T1000 (cell line): ENCODE data around the gene TAS2R14.
A peak's percentile ranks its signal among the peaks of the same experiment; 100 is the strongest.

Experiments used
- DNase-seq: peaks from one replicate; lab custom pipeline; 2025; ENCODE audit warnings: mixed read lengths; lab: John Stamatoyannopoulos, UW

Gene TAS2R14, protein sequence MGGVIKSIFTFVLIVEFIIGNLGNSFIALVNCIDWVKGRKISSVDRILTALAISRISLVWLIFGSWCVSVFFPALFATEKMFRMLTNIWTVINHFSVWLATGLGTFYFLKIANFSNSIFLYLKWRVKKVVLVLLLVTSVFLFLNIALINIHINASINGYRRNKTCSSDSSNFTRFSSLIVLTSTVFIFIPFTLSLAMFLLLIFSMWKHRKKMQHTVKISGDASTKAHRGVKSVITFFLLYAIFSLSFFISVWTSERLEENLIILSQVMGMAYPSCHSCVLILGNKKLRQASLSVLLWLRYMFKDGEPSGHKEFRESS

GRCh38 chr12:10939163-10939562 lies at the start of gene TAS2R14:
TAS2R14 (minus strand) TSS chr12:10939263; CDS start chr12:10939207, 56 bp downstream.
- DNase-seq = no peak

DNA sequence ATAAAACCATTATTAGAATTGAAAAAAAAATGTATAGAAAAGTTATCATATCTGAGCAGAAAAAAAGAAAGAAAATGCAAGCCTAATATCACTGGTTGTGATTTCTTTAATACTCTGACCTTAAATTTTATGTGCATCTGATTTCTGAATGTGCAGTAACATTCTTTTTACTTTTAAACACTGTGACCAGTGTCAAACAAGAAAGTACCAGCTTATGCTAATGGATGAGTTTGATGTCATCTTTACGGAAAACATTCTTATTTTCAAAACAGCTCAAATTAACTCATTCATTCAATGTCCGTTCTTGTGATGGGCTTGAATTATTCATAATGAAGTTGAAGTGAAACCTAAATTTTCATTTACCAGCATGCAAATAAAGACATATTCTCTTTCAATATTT lies 47.7 kb upstream of the TAS2R14 start, which contains the start of gene TAS2R50:
TSS of gene TAS2R50 (minus strand) at position 101 of the 400 bp plus-strand sequence. CDS start at position 49, 52 bp downstream.
- DNase-seq = no peak

- DNase-seq = no peak
Measured at GRCh38 chr12:10982244-10982643, 43.2 kb upstream of the TAS2R14 start.

GRCh38 chr12:10974965-10975364 lies 35.9 kb upstream of the TAS2R14 start:
- DNase-seq = no peak

GRCh38 chr12:10968765-10969456 lies 29.8 kb upstream of the TAS2R14 start:
- DNase-seq = peak; percentile 48

DNA sequence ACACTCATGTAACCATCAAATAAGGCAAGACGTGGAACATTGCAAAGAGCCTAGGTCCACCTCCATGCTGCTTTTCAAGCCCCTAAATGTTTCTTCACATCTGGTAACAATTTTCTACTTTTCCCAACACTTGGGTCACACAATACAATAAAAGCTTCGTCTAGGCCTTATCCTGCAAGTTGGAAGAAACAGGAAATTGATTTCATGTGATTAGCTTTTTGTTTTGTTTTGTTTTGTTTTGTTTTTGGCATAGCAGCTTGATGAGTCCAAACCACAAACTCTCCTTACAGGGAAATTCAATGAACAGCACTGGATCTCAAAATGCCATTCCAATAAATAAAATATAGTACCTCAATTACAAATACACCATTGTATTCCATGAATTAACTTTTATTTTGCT lies 28.3 kb upstream of the TAS2R14 start:
- no peak for DNase-seq

- DNase-seq = no peak
Measured at GRCh38 chr12:10966314-10966713, 27.3 kb upstream of the TAS2R14 start.

DNA sequence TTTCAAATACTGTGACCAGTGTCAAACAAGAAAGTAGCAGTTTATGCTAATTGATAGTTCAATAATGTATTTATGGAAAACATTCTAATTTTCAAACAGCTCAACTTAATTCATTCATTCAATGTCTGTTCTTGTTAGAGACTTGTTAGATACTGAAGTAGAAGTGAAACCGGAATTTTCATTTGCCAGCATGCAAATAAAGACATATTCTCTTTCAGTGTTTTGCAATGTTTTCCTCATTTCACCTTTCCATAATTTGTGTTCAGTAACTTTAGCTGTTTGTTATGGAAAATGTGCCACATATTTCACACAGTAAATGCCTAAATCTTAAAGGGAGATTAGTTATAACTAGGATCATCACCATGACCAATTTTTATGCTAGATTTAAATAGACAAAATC lies 26.4 kb upstream of the TAS2R14 start:
- DNase-seq = no peak

GRCh38 chr12:10960211-10960610 lies 21.1 kb upstream of the TAS2R14 start:
- DNase-seq = no peak

DNA sequence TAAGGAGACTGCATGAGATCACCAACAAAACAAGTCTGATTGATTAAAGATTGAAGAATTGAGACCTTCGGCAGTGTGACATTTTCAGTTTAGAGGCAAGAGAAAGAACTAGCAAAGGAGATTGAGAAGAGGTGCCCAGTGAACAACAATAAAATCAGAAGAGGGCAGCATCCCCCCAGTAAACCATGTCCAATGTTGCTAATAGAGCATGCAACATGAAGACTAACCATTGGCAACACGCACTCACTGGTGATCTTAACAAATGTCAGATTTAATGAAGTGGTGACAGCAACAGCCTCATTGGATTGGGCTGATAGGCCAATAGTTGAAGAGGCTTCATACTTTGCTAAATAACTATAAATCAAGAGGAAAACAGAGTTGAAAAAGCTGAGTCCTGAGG lies 20.7 kb upstream of the TAS2R14 start:
- DNase-seq = no peak

GRCh38 chr12:10957741-10958140 lies 18.7 kb upstream of the TAS2R14 start:
- no peak for DNase-seq

- no peak for DNase-seq
Measured at GRCh38 chr12:10956085-10956484, 17.0 kb upstream of the TAS2R14 start.

DNA sequence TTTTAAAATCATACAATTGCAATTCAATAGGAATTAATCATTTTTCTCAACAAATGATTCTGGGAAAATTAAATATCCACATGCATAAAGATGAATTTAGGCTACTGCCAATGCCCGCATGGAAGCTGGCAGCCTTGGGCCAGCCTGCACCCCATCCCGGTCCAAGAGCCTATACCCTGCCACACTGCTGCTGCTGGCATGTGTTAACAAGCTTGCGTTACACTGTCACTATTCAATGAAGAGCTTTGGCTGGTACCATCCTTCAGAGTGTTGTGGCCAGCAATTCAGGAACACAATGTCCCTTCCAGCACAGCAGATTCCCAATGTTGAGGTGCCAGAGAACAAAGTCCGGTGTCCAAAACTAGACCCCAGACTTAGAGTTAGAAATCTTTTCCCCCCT lies 13.6 kb upstream of the TAS2R14 start:
- DNase-seq = no peak

DNA sequence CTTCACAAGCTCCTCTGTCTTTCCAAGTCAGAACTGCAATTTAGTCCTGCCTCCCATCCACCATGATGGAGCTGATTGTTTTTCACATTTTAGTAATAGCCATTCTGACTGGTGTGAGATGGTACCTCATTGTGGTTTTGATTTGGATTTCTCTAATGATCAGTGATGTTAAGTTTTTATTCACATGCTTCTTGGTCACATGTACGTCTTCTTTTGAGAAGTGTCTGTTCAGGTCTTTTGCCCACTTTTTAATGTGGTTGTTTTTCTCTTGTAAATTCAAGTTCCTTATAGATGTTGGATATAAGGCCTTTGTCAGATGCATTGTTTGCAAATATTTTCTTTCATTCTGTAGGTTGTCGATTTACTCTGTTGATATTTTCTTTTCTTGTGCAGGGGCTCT lies 4.1 kb upstream of the TAS2R14 start:
- no peak for DNase-seq

- DNase-seq = no peak
Measured at GRCh38 chr12:10941916-10942607, 3.0 kb upstream of the TAS2R14 start.

DNA sequence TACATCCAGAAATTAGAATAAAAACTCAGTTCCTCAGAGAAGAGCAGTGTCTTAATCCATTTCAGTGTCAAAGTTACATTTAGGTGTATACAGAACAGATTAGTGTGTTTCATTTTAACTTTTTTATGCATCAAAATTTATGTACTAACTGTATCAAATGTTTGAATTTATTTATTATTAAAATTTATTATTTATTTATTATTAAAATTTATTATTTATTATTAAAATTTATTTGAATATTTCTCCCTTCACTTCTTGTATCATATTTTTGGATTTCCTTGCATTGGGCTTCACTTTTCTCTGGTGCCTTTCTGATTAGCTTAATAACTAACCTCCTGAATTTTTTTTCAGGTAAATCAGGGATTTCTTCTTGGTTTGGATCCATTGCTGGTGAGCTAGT lies 2.3 kb upstream of the TAS2R14 start:
- DNase-seq = no peak

DNA sequence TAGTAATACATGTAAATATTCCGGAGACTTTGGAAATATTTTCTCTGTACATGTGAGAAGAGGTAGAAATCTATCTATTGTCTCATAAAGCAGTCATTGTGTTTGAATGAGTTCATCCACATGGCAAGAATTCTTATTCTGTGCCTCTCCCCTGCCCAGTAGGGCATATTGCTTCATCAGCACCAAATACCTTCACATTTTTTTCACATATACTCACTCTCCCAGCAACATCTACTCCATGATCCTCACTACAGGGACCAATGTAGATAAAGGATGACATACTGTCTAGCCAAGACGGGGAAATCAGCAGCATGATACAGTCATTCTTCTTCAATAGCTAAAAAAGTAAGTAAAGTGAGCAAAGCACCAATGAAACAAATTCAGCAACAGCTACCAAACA lies 1.3 kb upstream of the TAS2R14 start:
- no peak for DNase-seq

DNA sequence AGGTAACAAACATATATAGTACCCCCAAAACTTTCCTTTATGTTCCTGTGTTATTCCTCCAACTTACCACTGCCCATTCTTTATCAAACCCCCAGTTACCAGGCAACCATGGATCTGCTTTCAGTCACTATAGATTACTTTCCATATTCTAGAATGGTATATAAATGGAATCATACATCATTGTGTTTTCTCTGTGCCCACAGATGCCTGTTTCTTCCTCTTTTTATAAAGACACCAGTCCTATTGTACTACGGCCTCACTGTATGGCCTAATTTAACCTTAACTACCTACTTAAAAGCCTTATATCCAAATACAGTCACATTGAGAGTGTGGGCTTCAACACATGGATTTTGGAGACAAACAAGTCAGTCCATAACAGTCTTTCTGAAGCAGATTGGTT lies 2.6 kb downstream of the TAS2R14 start:
- no peak for DNase-seq

DNA sequence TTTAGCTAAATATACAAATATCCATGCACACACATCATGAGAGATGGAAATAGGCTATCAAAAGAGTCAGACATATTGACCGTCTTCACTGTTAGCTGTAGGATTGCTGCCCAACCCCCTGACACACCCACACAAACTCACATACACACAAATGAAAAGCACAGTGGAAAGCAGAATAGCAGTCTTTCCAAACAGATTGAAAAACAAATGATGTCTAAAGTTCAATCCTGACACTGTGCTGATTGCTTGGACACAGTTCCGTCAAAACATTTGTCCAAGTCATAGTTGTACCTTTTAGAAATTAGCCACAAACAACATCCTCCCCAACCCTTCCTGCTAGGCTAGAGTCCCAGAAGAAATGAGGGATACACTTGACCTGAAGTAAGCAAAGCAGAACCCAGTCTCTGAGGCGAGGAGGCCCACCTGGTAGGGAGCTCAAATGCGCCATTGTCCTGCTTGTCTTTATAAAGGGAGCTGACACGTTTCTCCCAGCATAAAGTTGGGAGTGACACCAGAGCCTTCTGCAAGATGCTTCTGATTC lies 10.2 kb downstream of the TAS2R14 start, which contains the start of gene PRH2:
TSS of gene PRH2 (plus strand) at position 491 of the 541 bp plus-strand sequence. CDS start at position 529, 38 bp downstream.
- no peak for DNase-seq

DNA sequence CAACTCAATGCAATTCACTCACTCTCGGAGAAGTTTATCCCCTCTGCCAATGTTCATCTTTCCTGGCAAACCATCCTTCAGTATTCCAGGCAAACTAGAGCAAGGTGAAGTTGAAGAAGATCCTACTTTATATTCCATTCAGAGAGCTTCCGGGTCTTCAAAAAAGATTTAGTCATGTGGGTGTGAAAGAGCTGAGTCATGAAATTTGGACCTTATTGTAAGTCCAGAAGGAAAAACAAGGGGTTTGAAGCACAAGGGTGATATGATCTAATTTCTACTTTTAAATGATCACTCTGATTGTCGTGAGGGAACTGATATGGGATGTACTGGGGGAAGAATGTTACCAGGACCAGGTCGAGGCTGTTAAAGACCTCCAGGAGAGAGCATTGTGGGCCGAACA lies 12.8 kb downstream of the TAS2R14 start:
- no peak for DNase-seq

DNA sequence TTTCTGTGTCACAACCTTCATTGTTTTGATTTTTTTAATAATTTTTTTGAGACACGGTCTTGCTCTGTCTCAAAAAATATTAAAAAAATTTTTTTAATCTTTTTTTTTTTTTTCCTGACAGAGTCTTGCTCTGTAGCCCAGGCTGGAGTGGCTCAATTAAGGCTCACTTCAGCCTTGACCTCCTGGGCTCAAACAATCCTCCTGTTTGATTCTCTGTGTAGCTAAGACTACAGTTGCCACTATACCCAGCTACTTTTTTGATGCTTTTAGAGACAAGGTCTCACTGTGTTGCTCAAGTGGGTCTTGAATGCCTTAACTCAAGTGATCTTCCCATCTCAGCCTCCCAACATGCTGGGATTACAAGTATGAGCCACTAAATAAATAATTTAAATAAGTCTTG lies 19.3 kb downstream of the TAS2R14 start:
- DNase-seq = no peak

GRCh38 chr12:10910380-10910779 lies 28.7 kb downstream of the TAS2R14 start:
- no peak for DNase-seq

DNA sequence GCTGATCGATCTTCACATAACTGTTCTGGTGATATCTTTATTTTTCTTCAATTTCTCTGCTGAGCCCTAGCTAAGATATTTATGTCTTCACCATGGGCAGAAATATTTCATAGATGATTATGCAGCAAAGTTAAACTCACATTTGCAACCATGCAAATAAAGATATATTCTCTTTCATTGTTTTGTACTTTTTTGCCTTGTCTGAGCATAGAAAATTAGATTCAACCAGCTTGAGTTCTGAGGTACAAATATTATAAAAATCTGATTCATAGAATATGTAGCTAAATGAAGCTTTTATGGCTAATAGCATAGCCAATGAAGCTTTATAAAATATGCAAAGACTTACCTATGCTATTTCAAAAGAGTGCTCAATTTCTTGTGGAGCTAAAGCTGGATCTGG lies 29.6 kb downstream of the TAS2R14 start, which contains the start of gene TAS2R13:
TSS of gene TAS2R13 (minus strand) at position 101 of the 400 bp plus-strand sequence. CDS start 264 bp downstream, outside the sequence.
- DNase-seq = no peak
